GM13977 (cell line): ENCODE results near the gene PPP1CB.
A peak's percentile ranks its signal among the peaks of the same experiment; 100 is the strongest.

Source experiments
- DNase-seq: peaks from one replicate; pipeline ENCODE4 v3.0.0; 2012; ENCODE audit warnings: low spot score
- CTCF ChIP-seq: IDR thresholded peaks from 2 replicates; pipeline ENCODE4 v1.5.1; 2012; ENCODE audit warnings: mild to moderate bottlenecking, control low read depth; ENCODE audit not compliant: insufficient read depth; ENCODE audit errors: extremely low read depth, missing control alignments
- in situ Hi-C: fragments of 300-500 bp; cut with MboI; formaldehyde crosslinking; loops from one replicate; pipeline ENCODE4 v1.12.0; 2022; ENCODE audit warnings: low sequenced_read_pairs, low pct_unique_long_range_greater_than_20kb, mixed read lengths, inconsistent platforms; ENCODE audit not compliant: unreplicated experiment

The PPP1CB gene

GRCh38 chr2:28748176-28748575 is 3.5 kb upstream of the PPP1CB start:
- in situ Hi-C loops = no loop called here
- no peak for DNase-seq
- no peak for TF ChIP-seq CTCF

- DNase-seq = no peak
- no peak for TF ChIP-seq CTCF
- in situ Hi-C loops = no loop called here
Observed at GRCh38 chr2:28748941-28749340, 2.7 kb upstream of the PPP1CB start.

GRCh38 chr2:28749526-28749925 is 2.1 kb upstream of the PPP1CB start:
- TF ChIP-seq CTCF = no peak
- in situ Hi-C loops = no loop called here
- DNase-seq = no peak

- in situ Hi-C loops = loop anchor here (10.0 kb wide), 1 partner anchor 156 kb away; no protein-coding TSS in a partner anchor
Observed at GRCh38 chr2:28750316-28751251, 1.0 kb upstream of the PPP1CB start.

GRCh38 chr2:28751956-28752630 is 463 bp downstream of the PPP1CB start:
- in situ Hi-C loops = loop anchor here (10.0 kb wide), 1 partner anchor 157 kb away; no protein-coding TSS in a partner anchor
- TF ChIP-seq CTCF = no peak
- no peak for DNase-seq

More at GRCh38 chr2:28750316-28751251, 1.0 kb upstream of the PPP1CB start:
- DNase-seq = peak; percentile 15
- TF ChIP-seq CTCF = no peak

GRCh38 chr2:28752631-28753376 is 1.2 kb downstream of the PPP1CB start:
- TF ChIP-seq CTCF = no peak
- in situ Hi-C loops = loop anchor here (10.0 kb wide), 1 partner anchor 158 kb away; no protein-coding TSS in a partner anchor
- peak; percentile 36 for DNase-seq
